ENCODE results near the gene CD40.

CD40 gene

DNA sequence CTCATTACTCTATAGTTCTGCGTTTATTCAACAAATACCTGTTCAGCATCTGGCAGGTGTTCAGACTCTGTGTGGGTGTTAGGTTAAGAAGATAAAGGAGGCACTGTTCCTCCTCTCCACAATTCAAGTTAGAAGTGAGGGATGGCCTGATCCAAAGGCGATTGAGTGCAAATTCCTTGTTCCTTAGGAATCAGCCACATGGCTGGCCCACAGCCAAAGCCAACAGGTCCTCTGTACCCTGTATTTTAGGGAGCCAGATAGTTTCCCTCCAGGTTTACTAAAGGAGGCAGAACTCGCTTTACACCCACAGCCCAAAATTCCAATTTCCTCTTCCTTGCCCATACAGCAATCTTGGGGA is 5.0 kb upstream of the CD40 start:
- no peak overlapping the region for H3K4me3 ChIP-seq (replicated peaks in 1 of 2; ENCODE audit: low read depth in 2 of 2, low read length in 2 of 2)
- DNase-seq (ENCODE audit: low read depth in 2 of 2): no peak
- TF ChIP-seq, protein P1, sequence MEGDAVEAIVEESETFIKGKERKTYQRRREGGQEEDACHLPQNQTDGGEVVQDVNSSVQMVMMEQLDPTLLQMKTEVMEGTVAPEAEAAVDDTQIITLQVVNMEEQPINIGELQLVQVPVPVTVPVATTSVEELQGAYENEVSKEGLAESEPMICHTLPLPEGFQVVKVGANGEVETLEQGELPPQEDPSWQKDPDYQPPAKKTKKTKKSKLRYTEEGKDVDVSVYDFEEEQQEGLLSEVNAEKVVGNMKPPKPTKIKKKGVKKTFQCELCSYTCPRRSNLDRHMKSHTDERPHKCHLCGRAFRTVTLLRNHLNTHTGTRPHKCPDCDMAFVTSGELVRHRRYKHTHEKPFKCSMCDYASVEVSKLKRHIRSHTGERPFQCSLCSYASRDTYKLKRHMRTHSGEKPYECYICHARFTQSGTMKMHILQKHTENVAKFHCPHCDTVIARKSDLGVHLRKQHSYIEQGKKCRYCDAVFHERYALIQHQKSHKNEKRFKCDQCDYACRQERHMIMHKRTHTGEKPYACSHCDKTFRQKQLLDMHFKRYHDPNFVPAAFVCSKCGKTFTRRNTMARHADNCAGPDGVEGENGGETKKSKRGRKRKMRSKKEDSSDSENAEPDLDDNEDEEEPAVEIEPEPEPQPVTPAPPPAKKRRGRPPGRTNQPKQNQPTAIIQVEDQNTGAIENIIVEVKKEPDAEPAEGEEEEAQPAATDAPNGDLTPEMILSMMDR (IDR thresholded peaks at IDR 0.05; ENCODE audit: low read depth, low read length): no peak

DNA sequence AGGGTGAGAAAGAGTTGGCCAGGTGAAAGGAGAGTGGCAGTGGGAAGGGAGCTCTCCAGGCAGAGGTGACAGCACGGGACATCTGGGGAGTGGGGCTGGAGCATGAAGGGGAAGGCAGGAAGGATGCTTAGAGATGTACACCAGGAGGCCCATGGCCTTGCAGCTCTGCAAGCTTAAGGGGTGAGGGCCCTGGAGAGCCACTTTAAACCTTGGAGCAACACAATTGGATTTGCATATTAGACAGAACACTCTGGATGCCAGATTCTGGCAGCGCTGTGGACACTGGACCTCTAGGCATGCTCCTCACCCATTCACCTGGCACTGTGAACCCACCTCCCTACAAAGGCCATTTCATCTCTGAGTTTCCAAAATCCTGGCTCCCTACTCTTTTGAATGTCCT is 3.7 kb upstream of the CD40 start:
- TF ChIP-seq, protein P1 (IDR thresholded peaks at IDR 0.05; ENCODE audit: low read depth, low read length): no peak
- no peak overlapping the region for H3K4me3 ChIP-seq (replicated peaks in 1 of 2; ENCODE audit: low read depth in 2 of 2, low read length in 2 of 2)
- DNase-seq (ENCODE audit: low read depth in 2 of 2): no peak

DNA sequence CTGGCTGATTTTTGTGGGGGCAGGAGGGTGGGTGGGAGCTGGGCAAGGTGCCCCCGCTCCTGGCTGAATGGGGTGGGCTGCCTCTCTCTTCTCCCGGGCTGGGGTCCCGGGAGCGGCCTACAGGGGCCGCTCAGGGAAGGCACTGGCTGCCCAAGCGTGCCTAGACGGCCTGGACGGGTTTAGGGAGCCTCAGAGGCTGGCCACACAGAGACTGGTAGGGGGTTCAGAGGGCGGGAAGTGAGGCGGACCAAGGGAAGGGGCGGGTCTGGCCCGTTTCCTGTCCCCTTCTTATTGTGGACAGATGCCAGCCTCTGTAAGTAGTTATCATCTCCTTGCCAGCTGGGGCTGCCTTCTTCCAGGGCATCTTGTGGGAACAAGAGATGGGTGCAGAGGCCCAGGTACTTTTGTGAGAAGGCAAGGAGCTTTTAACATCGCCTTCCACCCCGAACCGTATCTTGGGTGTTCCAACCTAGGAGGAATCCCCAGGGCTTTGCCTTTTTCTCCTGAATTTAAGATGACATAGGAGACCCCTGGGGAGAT is 437 bp downstream of the CD40 start:
- H3K4me3 ChIP-seq (replicated peaks in 1 of 2; ENCODE audit: low read depth in 2 of 2, low read length in 2 of 2): peak overlapping the region; percentile 43 to 49
- TF ChIP-seq, protein P1 (IDR thresholded peaks at IDR 0.05; ENCODE audit: low read depth, low read length): no peak
- DNase-seq (ENCODE audit: low read depth in 2 of 2): peak in 1 of 2 donors; percentile 23

DNA sequence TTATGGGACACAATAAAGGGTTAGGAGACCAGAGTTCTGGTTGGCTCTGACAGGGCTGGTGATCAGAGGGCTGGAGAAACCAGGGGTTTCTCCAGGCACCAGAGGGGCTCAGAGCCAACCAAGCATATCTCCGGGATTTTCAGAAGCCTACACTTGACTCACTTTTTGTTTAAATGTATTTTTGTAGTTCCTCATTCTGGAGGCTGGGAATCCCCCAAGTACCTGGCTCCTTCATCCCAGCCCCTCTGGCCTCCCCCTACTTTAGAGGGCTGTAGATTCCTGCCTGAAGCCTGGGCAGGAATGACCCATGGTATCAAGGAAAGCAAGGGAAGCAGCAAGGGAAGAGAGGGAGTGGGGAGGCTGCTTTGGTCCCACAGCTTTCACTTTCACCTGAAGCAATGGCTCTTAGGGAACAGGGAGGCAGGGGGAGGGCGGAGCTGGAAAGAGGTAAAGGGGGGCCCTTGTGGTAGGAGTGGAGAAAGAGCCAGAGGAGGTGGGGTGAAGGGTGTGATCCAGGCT is 973 bp downstream of the CD40 start:
- no peak overlapping the region for H3K4me3 ChIP-seq (replicated peaks in 1 of 2; ENCODE audit: low read depth in 2 of 2, low read length in 2 of 2)
- no peak for DNase-seq (ENCODE audit: low read depth in 2 of 2)
- TF ChIP-seq, protein P1 (IDR thresholded peaks at IDR 0.05; ENCODE audit: low read depth, low read length): no peak

DNA sequence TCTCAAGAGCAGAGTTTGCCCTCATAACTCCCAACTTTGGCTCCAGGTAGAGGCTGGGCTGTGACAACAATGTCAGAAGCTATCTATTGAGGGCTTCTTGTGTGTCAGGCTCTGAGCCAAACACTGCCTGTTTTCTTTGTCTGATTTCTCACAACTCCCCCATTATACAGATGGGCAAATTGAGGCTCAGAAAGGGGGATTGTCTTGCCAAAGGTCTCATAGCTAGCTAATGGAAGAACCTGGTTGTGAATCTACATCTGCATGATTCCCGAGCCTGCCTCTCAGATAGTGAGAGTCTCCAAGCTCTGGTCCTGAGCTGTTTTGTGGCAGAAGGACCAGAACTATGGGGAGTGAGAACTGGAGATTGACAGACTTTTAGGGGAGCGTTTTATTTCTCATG is 1.4 kb downstream of the CD40 start:
- no peak overlapping the region for H3K4me3 ChIP-seq (replicated peaks in 1 of 2; ENCODE audit: low read depth in 2 of 2, low read length in 2 of 2)
- DNase-seq (ENCODE audit: low read depth in 2 of 2): no peak
- TF ChIP-seq, protein P1 (IDR thresholded peaks at IDR 0.05; ENCODE audit: low read depth, low read length): no peak

DNA sequence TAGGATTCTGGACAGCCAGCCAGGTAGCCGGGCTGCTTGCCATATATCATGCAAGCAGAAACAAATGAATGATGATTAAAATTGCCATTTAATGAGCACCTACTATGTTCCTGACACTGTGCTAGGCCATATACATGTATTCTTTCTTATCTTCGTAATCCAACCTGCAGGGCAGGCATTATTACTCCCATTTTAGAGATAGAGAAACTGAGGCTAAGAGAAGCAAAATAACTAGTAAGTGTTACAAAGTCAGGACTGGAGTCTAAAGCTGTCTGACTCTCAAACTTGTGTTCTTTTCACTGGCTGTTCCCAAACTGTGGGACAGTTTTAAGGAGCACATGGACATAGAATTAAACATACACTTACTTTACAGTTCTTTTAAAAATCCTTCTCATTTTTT is 2.0 kb downstream of the CD40 start:
- H3K4me3 ChIP-seq (replicated peaks in 1 of 2; ENCODE audit: low read depth in 2 of 2, low read length in 2 of 2): no peak overlapping the region
- no peak for DNase-seq (ENCODE audit: low read depth in 2 of 2)
- TF ChIP-seq, protein P1 (IDR thresholded peaks at IDR 0.05; ENCODE audit: low read depth, low read length): no peak

Measured in cardiac fibroblast (primary cell).